Glomerular endothelial cell (primary cell): ENCODE data around the gene STK32C. TPM values are rescaled to one million over a fixed set of nuclear protein-coding genes. Genes with fewer than 3 reads are reported as not detected.

Experiments used
- DNase-seq: peaks from one replicate; pipeline ENCODE4 v3.0.0-alpha.2; 2011; ENCODE audit warnings: low read depth, low spot score; ENCODE audit errors: extremely low read depth
- total RNA-seq: library from RNA; depleted of rRNA; stranded (reverse); fragments of >200 nt; gene quantifications from 2 replicates; pipeline ENCODE4 v1.2.3, GENCODE V29; 2015

The STK32C gene
- total RNA-seq, 1 donor from 2014 or later = 7.8 TPM

DNA sequence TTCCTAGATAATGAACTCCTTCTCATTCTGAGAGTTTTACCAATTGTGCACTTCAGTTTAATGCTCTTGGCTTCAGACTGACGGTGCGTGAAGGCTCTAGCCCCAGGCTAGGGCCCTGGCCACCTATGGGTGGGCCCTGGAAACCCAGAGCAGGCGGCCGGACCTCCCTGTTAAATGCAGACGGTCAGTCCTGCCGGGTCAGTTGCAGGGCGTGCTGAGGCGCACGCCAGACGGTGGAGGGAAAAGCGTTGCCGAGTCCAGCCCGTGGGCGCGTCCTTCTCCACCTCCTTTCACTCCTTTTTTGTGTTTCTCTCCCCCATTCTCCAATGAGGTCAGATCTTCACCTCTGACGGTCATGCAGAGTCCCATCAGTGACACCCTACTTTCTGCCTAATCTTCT is 118.7 kb downstream of the STK32C start:
- no peak for DNase-seq

DNA sequence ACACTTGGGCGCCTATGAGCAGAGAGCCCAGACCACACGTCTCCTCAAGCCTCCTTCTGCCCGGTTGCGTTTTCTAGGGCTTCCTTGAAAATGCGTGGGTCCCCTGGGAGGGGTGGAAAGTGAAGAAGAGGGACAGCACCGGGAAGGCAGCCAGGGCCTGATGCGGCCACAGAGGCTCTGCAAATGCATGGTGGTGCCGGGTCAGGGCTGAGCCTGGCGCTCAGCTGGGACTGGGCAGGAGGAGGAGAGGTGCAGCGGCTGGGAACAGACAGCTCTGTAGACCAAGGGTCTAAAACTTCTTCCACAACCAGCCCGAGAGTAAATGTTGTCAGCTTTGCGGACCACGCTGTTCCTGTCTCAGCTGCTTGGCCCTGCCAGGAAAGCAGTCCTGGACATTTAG is 119.4 kb downstream of the STK32C start:
- no peak for DNase-seq

DNA sequence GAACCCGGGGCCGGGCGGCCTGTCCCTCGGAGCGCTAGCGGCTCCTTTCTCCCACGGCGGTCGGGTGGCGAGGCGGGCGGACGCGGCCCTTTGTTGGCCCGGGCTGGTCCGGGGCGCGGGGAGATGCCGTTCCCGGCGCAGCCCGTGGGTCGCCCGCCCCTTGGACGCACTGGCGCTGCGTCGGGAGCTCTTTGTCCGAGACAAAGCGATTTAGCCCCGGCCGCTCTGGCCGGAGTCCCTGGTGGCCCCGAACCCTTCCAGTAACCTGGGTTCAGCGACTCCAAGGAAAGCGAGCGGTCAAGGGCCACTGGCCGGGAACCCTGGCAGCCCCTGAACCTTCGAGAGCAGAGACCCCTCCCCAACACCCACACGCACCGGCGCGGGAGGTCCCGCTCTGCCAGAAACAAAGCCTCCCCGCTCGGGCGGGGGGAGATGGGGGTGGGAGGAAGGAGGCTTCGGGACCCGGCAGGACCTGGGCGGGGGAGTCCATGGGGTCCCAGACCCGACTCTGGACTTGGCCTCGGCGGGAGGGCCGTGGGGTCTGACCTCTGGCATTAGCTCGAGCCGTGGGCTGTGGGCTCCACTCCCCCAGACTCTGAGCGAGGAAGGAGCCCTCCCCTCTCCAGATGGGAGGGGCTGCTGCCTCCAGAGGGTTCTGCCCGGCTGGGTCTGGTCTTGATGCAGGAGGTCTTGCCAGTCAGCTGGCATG is 120.2 kb downstream of the STK32C start:
- no peak for DNase-seq

DNA sequence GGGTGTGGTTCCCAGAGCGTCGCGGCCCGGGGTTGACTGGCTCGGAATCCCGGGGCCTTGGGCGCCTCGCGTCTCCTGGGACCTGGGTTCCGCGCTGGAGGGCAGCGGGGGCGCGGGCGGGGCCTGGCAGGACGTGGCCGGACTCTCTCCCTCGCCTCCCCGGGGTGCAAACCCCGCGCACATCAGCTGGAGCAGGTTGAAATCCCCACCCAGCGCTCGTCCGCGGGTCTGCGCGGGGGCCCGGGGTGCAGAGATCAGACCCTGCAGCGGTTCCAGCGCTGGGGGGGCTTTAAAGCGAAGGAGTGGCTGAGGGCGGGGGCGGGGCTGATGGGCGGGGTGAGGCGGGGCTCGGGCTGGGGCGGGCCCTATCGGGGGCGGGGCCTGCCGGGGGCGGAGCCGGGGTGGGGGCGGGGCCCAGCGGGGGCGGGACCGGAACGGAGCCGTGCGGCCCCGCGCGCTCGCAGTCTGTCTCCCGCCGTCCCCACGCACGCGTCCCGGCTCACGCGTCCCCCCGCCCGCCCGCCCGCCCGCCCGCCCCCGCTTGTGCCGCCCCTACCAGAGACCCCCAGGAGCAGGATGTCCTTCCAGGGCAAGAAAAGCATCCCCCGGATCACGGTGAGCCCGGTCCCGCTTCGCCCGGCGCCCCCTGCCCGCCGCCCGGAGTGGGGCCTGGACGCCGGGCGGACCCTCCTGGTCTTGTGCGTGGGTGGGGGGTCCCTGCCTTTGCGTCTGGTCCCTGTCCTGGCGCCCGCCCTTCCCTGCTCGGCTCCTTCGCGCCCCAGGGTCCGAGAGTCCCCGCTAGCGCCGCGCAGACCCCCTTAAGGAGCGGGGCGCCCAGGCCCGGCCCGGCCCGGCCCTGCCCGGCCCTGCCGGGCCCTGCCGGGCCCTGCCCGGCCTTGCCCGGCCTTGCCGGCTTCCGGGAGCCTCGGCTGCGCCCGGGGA is 121.0 kb downstream of the STK32C start, which contains the start of gene DPYSL4:
DPYSL4 (plus strand) TSS at position 461 of the 942 bp plus-strand sequence; CDS start at position 577, 116 bp downstream.
- no peak for DNase-seq

DNA sequence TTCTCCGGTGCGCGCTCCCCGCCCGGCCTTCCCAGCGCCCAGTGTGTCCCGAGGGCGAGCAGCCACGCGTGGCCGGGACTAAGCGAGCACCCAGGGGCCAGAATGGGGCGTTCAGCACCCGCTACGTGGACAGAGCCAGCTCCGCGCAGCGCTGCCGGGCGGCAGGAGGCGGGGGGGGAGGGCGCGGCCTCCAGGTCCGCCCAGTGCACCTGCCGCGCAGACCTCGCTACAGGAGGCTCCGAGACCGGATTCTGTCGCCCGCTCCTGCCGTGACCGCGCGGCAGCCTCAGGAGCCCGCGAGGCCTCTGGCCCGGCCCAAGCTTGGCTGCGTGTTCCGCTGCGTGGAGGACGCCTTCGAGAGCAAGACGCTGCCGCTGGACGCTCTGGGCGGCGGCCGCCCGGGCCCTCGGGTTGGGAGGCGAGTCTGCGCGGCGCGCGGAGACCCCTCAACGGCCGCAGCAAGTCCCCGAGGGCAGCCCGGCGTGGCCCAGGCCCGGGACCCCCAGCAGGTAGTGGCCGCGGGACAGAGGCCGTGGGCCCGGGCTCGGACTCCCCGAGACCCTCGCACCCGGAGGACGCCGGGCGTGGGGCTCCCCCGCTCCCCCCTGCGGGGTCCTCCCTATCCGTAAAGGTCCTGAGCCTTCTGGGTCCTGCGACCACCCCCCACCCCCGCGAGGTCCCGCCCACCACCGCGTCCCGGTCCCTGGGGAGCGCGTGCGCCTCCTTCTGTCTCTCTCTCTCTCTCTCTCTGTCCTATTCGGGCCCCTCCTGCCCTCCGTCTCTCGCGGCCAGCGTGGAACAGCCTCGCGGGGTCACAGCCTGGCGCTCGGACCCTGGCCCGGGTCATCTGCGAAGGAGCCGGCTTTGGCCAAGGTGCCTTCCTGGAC is 121.9 kb downstream of the STK32C start:
- no peak for DNase-seq

DNA sequence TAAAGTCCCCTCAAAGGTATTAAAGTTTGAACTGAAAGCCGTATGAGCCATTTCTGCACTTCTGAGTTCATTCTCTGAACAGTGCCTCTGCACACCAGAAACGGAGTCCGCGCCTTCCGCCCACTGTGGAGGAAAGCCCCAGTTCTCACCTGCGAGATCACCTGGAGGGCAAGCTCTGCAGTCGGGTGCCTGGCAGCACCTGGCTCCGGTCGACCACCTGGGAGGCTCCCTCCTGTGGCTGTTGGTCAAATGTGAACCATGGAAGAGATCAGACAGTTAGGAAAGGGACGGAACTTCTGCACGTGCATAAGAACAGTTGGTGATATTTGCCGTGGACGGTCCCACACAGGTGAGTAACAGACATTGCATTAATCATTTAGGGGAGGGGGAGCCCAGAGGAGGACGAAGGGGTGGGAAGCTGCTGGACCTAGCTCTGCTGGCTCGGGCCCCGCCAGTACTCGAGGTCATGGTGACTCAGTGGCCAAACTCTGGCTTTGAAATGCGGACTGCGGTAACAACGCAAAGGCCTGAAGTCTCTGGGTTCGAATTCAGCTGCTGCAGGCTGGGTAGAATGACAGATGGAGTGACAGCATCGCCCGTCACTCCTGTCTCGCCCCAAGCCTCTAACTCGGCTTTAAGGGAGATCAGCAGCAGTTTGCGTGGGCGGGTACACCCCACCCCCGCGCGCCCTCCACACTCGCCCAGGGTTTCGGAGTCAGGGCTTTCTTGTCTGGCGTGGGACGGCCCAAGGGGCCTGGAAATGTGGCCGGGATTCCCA is 122.7 kb downstream of the STK32C start:
- no peak for DNase-seq

DNA sequence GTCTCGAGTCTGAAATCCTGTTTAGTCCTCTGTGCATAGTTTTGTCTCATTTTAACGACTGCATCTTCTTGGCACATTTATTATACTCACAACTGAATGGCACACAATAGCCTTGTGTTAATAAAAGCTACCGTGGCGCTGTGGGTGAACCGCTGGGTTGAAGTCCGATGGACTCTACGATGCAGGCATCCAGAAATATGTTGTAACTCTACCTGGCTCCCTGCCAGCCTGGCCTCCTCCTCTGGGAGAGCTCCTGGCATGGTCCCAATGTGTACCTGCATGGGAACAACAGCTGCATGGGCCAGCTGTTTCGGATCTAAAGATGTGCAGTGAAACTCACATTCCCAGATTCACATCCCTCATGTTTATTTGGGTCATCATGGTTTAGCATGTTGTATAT is 124.7 kb downstream of the STK32C start:
- no peak for DNase-seq

DNA sequence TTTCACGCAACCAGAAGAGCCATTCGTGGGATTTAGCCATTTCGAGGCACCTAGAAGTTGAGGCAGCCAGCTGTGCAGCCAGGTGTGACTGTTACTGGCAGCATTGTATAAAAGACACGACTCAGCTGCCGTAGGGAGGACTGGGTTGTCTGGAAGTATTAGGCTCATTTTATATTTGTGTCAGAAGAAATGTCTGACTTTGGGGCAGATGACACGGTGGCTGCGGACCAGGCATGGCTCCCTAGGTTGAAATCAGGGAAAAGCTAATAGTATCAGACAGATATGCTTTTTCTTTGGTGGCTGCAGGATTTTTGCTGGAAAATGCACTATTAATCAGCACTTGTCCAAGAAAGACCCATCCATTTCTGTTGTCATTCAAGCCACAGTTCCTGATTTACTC is 125.2 kb downstream of the STK32C start:
- no peak for DNase-seq

DNA sequence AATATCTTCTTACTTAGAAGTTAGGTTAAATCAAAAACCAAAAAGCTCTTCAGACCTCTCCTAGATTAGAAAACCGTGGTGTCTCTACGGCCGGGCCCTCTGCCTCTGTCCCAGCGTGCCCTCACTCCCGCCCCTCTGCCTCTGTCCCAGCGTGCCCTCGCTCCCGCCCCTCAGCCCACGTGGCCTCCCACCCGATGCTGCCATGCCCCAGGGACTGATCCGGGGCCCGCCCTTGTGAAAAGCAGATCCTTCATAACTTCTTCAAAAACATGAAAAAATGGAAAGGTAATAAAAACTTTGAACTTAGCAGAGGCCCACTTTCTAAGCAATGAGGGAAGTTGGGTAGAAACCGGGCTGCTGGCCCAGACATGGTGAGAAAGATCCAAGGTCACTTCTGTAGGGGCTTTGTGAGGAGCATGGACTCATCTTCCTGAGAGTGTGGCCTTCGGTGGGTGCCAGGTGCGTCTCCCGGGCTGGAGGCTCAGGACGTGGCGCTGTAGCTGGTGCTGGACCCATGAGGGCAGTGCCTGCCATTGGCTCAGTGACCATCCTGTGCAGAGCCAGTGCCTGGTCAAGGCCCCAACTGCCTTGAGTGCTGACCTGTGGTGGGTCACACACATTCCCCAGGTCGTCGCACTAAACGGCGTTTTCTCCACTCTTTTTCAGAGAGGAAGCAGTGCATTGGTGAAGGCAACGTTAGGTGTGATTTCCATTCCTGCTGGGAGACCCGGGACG is 125.9 kb downstream of the STK32C start:
- no peak for DNase-seq

DNA sequence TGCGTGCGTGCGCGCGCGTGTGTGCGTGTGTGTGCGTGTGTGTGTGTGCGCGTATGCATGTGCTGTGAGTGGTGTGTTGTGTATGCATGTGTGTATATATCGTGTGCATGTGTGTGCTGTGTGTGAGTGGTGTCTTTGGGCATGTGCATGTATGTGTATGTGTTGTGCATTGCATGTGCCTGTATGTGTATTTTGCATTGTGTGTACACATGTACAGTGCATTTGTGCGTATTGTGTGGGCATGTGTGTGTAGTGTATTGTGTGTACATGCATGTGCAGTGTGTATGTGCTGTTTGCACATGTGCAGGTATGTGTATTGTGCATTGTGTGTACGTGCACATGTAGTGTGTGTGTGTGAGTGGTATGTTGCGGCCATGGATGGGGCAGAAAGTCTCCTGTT is 127.0 kb downstream of the STK32C start:
- DNase-seq = no peak

DNA sequence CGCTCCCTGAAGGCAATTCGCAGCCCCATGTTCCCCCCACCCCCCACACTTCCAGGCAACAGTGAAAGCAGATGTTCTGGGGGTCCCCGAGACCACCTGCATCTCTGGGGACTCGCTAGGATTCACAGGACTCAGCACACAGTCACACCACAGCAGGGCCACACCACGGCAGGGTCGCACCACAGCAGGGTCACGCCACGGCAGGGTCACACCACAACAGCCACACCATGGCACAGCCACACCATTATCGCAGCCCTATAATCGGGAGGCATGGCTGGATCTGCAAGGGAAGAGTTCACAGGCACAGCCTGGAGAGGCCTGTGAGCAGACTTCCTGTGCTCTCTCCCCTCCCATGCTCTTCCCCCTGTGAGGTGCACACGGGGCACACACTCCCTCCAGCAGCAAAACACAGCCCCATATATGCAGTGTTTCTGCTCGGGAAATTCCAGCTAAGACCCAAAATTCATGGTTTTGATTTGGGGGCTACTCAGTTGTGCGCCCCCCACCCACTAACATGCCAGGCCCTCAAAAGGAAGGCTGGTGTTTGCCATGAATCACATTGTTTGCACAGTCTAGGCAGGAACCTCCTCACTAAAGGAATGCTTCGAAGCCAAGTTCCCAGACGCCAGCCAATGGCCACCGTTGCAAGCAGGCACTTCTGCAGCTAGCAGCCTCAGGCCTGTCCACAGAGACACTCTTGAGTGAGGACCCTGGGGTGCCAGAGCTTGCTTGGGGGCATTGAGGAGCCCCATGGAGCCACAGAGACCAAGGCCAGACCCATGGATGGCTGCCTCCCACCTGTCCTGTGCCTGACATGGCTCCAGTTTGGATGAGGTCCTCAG is 128.0 kb downstream of the STK32C start:
- no peak for DNase-seq

DNA sequence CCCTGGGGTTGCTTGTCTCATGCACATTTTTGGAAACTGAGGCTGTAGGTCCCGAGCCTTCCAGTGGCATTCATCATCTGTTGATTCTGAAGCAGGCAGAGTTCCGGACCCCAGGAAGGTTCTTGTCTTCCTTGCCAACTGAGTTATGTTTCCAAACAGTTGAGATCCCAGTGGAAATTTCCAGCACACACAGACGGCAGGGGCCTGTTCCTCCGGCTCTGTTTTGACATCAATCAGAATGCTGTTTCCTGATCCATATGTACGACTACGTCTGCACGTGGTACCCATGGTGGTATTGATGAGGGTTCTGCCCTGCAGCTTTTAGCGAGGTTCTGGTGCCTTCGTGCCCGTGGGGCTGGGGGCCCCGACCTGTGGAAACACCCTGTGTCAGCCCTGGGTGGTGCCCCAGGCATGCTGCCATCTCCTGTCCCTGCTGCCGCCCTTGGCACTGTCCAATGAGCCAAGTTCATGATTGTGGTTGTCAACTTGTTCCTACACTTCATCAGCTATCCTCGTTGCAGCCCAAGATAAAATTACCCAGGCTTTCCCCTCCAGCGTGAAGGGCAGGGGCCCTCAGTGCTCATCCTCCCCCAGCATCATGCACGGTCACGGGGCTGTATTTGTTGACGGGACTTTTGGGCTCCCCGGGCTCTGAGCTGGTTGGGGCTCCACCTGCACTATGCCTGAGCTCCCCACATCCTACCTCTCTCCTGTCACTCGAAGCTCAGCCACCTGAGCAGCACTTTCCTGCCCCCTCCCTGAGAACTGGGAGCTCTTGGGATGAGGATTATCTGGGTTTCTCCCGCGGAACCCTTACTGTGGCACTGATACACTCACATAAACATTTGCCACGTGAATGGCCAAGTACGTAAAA is 128.8 kb downstream of the STK32C start:
- no peak for DNase-seq

DNA sequence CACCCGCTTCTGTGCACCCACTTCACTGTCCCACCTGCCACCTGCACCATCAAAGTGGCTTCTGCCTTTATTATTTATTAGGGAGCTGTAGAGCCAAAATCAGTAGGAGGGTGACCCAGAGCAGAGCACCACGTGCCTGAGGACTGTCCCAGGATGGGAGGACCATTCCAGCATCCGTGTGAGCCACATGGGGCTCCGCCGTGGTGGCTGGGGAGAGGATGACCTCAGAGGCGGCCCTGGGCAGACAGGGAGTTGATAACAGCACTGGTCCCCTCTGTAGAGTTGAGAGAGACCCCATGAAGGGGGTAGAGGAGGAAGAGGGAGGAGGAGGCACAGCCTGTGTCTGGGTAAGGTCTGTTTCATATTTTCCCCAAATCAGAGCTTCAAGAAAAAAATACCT is 129.7 kb downstream of the STK32C start:
- DNase-seq = no peak

DNA sequence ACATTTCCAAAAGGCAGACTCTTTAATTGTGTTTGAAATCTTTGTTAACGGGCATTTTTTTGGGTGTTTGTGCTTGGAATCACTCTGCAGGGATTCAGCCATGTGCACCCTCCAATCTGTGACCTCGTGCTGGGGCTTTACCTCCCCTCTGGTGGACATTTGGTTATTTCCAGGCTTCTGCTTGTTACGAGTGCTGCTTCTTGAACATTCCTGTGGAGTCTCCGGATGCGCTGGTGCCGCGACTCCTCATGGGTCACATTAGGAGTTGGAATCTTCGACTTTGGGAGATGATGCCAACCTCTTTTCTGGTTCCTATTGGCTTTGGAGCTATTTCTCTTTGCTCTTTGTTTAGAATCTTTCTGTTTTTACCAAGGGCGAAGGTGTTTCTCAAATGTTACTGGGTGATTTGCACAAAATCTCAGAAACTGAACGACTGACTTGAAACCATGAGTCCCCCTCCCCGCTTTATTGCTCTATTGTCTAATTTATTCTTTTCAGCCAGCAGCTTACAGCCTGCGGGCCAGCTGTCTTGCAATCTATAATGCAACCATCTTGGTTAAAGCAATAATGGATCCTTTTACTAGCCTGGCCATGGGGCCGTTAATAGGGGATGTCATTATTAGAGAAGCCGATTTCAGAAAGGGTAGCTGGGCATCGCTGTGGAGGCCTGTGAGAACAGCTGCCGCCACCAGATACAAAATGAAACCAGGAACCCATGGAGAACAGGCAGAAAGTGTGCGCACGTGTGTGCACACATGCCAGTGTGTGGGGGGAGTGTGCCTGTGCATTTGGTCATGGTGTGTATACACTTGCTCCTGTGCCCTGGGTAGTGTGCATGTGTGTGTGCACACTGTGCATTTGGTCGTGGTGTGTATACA is 130.9 kb downstream of the STK32C start:
- no peak for DNase-seq

DNA sequence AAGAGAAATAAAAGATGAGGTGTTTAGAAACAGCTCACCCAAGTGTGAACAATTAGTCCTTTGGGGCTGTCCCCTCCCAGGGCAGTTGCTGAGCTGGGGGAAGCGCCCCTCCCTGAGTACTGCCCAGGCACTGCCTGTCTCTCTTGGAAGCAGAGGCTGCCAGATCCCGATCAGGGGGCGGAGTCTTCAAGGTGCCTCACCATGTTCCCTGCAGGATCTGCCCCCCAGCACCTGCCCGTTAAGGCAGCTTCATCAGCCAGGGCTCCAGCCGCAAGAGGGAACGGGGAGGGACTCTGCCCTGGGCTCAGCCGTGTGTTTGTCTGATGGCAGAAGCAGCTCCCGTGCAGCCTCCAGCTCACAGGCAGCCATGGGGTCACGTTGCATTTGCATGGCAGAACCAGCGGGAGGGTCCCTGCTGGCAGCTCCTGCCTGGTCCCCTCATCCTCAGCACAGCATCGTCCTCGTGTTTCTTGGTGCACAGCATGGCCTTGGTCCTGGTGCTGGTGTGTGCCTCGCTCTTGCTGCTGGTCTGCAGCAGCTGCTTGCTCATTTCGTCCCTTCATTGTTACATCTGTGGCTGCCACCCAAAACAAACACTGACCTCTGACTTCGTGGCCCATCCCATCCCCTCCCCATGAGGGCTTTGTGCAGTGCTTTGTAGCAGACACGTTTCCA is 131.7 kb downstream of the STK32C start:
- DNase-seq = no peak

DNA sequence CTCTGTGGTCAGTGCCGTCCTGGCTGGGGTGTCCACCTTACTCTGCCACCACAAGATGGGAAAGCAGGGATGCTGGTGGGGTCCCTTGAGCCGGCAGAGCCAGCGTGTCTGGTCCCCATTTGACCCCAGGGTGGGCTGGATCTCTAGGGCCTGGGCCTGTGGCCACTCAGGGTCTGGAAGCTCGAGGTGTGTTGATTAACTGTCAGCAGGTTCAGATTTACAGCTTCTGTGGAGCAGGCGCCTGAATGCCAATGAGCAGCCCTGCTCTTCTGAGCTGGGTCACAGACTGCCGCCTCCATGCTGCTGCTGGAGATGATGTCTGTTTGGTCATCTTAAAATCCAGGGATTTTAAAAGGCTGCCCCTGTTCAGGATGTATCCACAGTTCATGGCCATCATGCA is 132.3 kb downstream of the STK32C start:
- no peak for DNase-seq
